ENCODE results near the gene DAGLA. TPM values are rescaled to one million over a fixed set of nuclear protein-coding genes. Genes with fewer than 3 reads are reported as not detected.
A peak's percentile ranks its signal among the peaks of the same experiment; 100 is the strongest.

DAGLA gene
- total RNA-seq, 1 experiment from 2014 or later, result 4.5 TPM

- H3K4me1 Mint-ChIP-seq, result peaks cover 53 to 66% of the 10 kb centered on the region in 2 experiments
- no peak for TF ChIP-seq CTCF (conservative IDR thresholded peaks at IDR 0.05)
- DNase-seq, result no peak
- no peak overlapping the region for H3K14ac ChIP-seq (ENCODE audit: insufficient read depth, low read length)
- peaks cover 38% of the 10 kb centered on the region for H3K27me3 Mint-ChIP-seq (ENCODE audit: low read depth)
- H3K9ac ChIP-seq (ENCODE audit: extremely low read depth, insufficient read length, low read length), result no peak overlapping the region
- H4K20me1 ChIP-seq (ENCODE audit: control insufficient read depth, insufficient read depth, insufficient read length), result no peaks in the 10 kb centered on the region
- no peak overlapping the region for H3K27ac ChIP-seq (ENCODE audit: insufficient read length, low read depth, low read length)
- no peaks in the 10 kb centered on the region for H3K79me2 ChIP-seq (ENCODE audit: insufficient read depth, low read length)
- H3K4ac ChIP-seq (ENCODE audit: low read depth, low read length), result no peak overlapping the region
- no peak overlapping the region for H2AK5ac ChIP-seq (ENCODE audit: insufficient read length, low read length)
- H3K79me1 ChIP-seq (ENCODE audit: insufficient read depth, low read depth, low read length, poor library complexity, severe bottlenecking), result no peaks in the 10 kb centered on the region
- H3K4me1 ChIP-seq (ENCODE audit: insufficient read depth, low read length), result peaks cover 6% of the 10 kb centered on the region; the same call in 1 of the 2 replicates
- no peaks in the 10 kb centered on the region for H3K9me3 ChIP-seq (ENCODE audit: control insufficient read depth, low read depth, low read length)
- H2BK20ac ChIP-seq (ENCODE audit: low read depth, low read length, poor library complexity, severe bottlenecking), result no peak overlapping the region
- no peak overlapping the region for H3K27ac Mint-ChIP-seq
- no peak overlapping the region for H4K8ac ChIP-seq (replicated peaks; ENCODE audit: insufficient read length, low read depth, low read length)
- H2AFZ ChIP-seq (ENCODE audit: low read length), result no peak overlapping the region
- peaks cover 5% of the 10 kb centered on the region for H3K23me2 ChIP-seq (ENCODE audit: insufficient read length, low read depth, low read length, poor library complexity, severe bottlenecking)
- no peak overlapping the region for H2BK12ac ChIP-seq (ENCODE audit: insufficient read length, low read depth, low read length)
- no peak overlapping the region for H4K5ac ChIP-seq (ENCODE audit: insufficient read length, low read depth, low read length)
- no peak overlapping the region for H3K4me2 ChIP-seq (ENCODE audit: insufficient read depth, insufficient read length, low read length)
- no peak overlapping the region for H3K23ac ChIP-seq (ENCODE audit: insufficient read length, low read depth, low read length)
- H3K4me3 Mint-ChIP-seq, result peak overlapping the region; percentile 69 to 86
- H2BK5ac ChIP-seq (ENCODE audit: insufficient read length, low read length), result no peak overlapping the region
- peaks cover 8% of the 10 kb centered on the region; the same call in 1 of the 2 replicates for H3K27me3 ChIP-seq (ENCODE audit: insufficient read depth, low read length)
- no peaks in the 10 kb centered on the region for H3K36me3 Mint-ChIP-seq (ENCODE audit: insufficient read depth in 1 of 3, low read depth in 3 of 3)
- H2BK15ac ChIP-seq (ENCODE audit: low read depth, low read length), result no peak overlapping the region
- H3K56ac ChIP-seq (ENCODE audit: insufficient read length, low read depth, low read length), result no peak overlapping the region
- H3K18ac ChIP-seq (ENCODE audit: insufficient read length, low read depth, low read length), result no peak overlapping the region
- no CpG with 5 or more reads among the region's 5 CpGs for WGBS (ENCODE audit: extremely low coverage, insufficient read length, low lambda C conversion rate)
- peaks cover 0 to 3% of the 10 kb centered on the region in 2 experiments; a peak in 1 of 5 replicates for H3K9me3 Mint-ChIP-seq
- no peak overlapping the region for H3T11ph ChIP-seq (ENCODE audit: low read length)
- no peak overlapping the region for H2BK120ac ChIP-seq (ENCODE audit: low read depth, low read length, poor library complexity, severe bottlenecking)
- no peak overlapping the region for H4K91ac ChIP-seq (ENCODE audit: insufficient read length, low read depth, low read length)
These were observed 73.5 kb downstream of the DAGLA start for GRCh38 chr11:61753672-61754071.

All from H9 (cell line).